HG03039 (cell line): ENCODE results near the gene WNT5B.
"Not testable (repeated sequence)": the region's sequence is repeated elsewhere in the genome, so short reads cannot be mapped to it uniquely, and the experiment has no call there.

Source experiments
- ATAC-seq: cut with Tn5 transposase; IDR thresholded peaks from one replicate; pipeline ENCODE4 v1.9.1; 2021; ENCODE audit warnings: mild to moderate bottlenecking, moderate library complexity; ENCODE audit not compliant: unreplicated experiment

The WNT5B gene

DNA sequence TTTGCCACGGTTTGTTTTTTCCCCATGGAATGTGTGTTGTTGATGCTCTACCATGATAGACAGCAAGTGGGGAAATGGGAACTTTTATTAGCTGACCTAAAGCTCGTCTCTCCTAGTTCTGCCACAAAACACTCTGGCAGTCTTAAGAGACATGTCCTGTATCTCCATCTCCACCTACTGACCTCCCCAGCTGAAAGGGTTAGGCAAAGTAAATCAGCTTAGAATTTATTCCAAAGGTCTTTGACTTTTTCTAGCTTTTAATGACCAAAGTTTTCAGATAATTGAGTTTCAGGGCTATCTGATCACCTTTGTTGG is 52.4 kb downstream of the WNT5B start:
- ATAC-seq: no peak

DNA sequence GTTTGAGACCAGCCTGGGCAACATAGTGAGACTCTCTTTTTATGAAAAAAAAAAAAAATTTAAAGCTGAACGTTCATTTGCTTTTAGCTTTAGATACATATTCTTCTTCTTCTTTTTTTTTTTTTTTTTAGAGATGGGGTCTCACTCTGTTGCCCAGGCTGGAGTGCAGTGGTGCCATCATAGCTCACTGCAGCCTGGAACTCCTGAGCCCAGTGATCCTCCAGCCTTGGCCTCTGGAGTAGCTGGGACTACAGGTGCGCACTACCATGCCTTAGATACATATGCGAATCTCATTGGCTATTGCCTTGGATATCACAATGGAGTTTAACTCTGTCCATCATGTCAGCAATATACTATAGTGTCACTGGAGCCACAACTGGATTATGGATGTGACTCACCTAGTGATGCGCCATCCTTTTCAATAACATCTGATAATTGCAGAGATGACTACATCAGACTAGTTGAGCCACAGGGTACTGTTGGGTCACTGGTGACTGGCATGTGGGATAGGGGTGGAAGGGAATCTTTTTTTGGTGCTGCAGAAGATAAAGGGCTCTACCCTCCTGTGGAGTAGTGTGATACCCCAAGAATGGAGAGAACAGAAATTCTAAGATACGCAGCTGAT is 59.2 kb downstream of the WNT5B start:
- no peak for ATAC-seq

DNA sequence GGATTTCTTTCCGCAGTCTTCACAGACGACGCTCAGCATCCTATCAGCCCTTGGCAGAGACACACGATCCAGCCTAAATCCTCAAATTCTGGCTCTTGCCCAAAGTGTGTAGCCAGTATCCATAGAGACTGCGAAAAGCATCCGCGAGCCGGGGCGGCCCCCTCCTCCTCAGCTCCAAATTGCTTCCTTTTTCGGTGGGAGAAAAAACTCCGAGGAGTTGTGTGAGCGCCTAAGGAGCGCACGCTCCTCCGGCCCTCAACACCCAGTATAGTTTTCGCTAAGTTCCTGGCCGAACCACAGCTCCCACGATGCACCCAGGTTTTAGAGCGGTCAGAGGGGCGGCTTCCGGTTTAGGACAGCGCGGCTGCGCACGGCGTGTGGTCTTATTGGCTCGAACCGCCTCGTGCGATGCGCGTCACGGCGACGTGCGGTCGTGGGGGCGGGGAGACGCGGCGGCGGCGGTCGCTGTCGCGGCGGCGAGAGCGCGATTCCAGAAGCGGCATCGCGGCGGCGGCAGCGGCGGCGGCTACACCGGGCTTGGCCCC is 61.6 kb downstream of the WNT5B start, which contains the start of gene ADIPOR2:
TSS of gene ADIPOR2 (plus strand) at position 493 of the 545 bp plus-strand sequence. CDS start 63,274 bp downstream, outside the sequence.
- peak; percentile 90 for ATAC-seq

DNA sequence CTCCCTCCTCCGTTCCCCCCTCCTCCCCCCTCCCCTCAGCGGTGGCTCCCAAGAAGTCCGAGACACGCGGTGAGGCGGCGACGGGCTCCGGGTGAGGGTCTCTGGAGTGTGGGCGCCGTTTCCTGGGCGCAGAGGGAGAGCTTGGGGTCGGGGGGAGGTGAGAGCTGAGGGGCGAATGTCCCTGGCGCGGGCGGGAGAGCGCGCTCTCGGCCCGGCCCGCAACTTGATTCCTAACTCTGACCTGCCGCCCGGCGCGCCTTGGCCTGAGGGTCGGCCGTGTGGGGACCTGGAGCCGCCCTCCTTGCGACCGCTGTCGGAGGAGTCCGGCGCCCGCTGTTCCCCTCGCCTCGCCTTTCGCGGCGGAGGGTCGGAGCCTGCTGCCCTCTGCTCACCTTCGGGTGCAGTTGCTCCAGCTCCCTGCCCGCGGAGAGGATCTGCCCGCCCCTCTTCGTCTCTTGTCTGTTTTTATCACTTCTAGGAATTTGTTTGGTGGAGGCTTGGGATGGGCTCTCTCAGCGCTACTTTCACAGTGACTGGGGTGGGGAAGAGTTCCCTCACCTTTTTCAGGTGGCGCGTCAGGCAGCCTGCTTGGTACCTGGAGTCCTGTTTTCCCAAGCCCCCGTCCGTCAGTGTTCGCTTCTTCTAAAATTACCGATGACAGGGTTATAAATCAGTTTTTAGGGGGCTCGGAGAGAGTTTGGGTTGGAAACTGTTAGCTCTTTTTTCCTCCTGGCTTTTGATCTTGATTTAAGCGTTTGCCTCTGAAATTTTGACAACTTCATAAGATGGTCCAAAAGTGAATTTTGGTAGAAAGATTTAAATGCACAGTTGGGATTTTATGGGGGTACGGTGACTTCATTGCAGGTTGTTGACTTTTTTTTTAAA is 62.3 kb downstream of the WNT5B start:
- ATAC-seq: peak; percentile 26

DNA sequence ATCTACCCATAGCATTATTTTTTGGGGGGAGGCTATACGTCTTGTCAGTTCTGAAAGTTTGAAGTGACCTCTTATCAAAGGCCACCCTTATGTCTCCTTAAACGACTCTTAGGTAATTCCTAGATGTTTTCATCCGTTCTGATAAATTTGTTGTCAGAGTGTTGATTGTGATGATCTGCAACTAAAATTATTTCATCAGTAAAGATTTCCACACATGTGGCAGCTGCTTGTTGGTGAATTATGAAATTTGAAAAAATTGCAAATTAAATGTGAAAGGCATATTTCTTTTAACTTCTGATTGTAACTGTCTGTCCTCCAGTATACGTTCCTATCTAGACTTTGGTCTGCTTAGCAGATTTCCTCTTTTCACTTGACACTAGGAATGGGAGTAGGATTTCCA is 63.2 kb downstream of the WNT5B start:
- no peak for ATAC-seq

DNA sequence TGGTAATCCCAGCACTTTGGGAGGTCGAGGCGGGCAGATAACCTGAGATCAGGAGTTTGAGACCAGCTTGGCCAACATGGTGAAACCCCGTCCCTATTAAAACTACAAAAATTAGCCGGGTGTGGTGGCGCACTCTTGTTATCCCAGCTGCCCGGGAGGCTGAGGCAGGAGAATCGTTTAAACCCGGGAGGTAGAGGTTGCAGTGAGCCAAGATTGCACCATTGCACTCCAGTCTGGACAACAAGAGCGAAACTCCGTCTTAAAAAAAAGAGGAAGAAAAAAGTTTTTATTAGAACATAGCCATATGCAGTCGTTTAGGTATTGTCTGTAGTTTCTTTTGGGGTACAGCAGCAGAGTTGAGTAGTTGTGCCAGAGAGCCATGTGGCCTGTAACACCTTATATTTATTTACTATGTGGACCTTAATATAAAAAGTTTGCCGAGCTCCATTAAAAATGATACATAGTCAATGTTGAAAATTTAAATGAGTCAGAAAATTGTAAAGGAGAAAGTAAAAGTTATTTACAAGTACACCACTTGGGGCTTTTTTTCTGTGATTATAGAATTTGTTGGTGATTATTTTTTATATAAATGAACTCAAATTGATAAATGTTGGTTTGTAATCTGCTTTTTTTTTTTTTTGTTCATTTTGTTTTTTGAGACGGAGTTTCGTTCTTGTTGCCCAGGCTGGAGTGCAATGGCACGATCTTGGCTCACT is 64.0 kb downstream of the WNT5B start:
- no peak for ATAC-seq

DNA sequence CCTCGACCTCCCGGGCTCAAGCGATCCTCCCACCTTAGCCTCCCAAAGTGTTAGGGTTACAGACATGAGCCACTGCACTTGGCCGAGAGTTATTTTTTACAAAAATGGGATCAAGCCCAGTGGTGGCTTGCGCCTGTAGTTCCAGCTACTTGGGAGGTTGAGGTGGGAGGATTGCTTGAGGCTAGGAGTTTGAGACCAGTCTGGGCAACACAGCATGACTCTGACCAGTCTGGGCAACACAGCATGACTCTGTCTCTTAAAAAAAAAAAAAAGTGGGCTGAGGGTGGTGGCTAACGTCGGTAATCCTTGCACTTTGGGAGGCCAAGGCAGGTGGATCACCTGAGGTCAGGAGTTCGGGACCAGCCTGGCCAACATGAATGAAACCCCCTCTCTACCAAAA is 66.1 kb downstream of the WNT5B start:
- ATAC-seq: not testable (repeated sequence)

DNA sequence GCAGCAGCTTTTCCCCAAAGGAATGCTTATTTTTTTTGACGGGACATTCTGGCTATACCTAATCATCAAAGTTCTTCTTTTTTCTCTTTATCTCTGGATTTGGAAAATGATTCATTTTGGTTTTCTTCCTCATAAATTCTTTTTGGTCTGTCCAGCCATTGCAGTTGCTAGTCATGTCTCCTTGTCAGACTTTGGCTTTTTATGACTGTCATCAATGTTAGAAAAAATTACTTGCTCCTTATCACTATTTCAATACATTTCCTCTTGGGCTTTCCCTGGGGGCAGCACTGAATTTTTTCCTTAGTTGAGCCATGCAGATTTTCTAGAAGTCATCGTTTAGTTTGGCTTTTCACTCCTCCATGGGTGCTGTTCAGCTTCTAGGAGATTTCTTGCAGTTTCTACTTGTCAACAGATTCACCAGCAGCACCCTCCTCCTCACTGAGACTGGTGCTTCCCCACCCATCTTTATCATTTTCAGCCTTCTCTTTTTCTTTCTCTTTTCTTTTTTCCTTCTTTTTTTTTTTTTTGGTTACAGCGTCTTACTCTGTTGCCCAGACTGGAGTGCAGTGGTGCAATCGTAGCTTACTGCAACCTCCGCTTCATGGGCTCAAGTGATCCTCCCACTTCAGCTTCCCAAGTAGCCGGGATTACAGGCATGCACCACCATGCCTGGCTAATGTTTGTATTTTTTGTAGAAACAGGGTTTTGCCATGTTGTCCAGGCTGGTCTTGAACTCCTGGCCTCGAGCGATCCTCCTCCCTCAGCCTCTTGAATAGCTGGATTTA is 67.0 kb downstream of the WNT5B start:
- no peak for ATAC-seq

DNA sequence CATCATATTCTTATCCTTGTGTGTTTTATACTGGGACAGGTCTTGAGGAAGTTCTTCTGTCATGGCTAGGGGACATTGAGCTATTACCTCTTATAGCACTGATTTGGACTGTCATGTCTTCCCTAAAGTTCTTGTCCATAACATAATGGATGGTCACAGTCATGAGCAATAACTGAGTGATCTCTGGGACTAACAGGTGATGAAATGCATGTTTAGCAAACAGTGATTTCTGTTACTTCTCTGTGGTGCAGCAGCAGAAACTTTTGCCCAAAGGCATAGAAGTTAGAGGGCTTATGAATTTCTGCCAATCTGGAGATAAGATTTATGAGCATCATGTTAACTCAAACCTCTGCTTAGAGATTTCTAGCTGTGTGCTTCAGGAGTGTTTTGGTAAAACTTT is 67.8 kb downstream of the WNT5B start:
- no peak for ATAC-seq
